GM21576 (cell line): ENCODE measurements around the gene GRIN1.

Source experiments
- ATAC-seq: cut with Tn5 transposase; IDR thresholded peaks from one replicate; pipeline ENCODE4 v1.9.1; 2021; ENCODE audit warnings: mild to moderate bottlenecking, moderate library complexity; ENCODE audit not compliant: unreplicated experiment

Gene GRIN1

GRCh38 chr9:137138722-137139467 lies at the start of gene GRIN1:
GRIN1 (plus strand) TSS chr9:137139154; CDS start chr9:137139487, 333 bp downstream.
- no peak for ATAC-seq

GRCh38 chr9:137089232-137089947 lies 49.6 kb upstream of the GRIN1 start:
- ATAC-seq, result no peak

- ATAC-seq, result peak; percentile 72
Observed at GRCh38 chr9:137095664-137096517, 43.1 kb upstream of the GRIN1 start.

- no peak for ATAC-seq
Observed at GRCh38 chr9:137096785-137097546, 42.0 kb upstream of the GRIN1 start.

- no peak for ATAC-seq
Observed at GRCh38 chr9:137097761-137098462, 41.0 kb upstream of the GRIN1 start.

GRCh38 chr9:137099231-137099630 lies 39.7 kb upstream of the GRIN1 start:
- ATAC-seq, result no peak

- no peak for ATAC-seq
Observed at GRCh38 chr9:137103206-137103999, 35.6 kb upstream of the GRIN1 start.

GRCh38 chr9:137105814-137106661 lies 32.9 kb upstream of the GRIN1 start:
- ATAC-seq, result no peak

GRCh38 chr9:137106662-137107250 lies 32.2 kb upstream of the GRIN1 start:
- ATAC-seq, result no peak

- no peak for ATAC-seq
Observed at GRCh38 chr9:137107312-137107921, 31.5 kb upstream of the GRIN1 start.

GRCh38 chr9:137107982-137108381 lies 31.0 kb upstream of the GRIN1 start:
- ATAC-seq, result no peak

GRCh38 chr9:137108608-137109249 lies 30.2 kb upstream of the GRIN1 start:
- ATAC-seq, result no peak

GRCh38 chr9:137109250-137110146 lies 29.5 kb upstream of the GRIN1 start:
- no peak for ATAC-seq

GRCh38 chr9:137110147-137110910 lies 28.6 kb upstream of the GRIN1 start:
- ATAC-seq, result no peak
